GM23338 (cell line): Measurements from ENCODE around the gene TBRG4. TPM values are rescaled to one million over a fixed set of nuclear protein-coding genes. Genes with fewer than 3 reads are reported as not detected.

Experiments used
- ATAC-seq: fragments of 200-7000 bp; cut with Tn5 transposase; 3 replicates; pipeline ENCODE4 v1.9.1; 2020
- DNase-seq: peaks from one replicate; pipeline ENCODE4 v3.0.0-alpha.2; 2015; ENCODE audit warnings: low spot score
- H2AFZ ChIP-seq: fragments of 200-600 bp; sonication (generic); 2 replicates; pipeline ENCODE4 v1.8.0; 2016; ENCODE audit warnings: antibody characterized with exemption, mild to moderate bottlenecking, moderate library complexity
- H3F3A ChIP-seq: fragments of 200-600 bp; sonication (generic); replicated peaks from 2 replicates; pipeline ENCODE4 v1.8.0; 2017; ENCODE audit warnings: antibody characterized with exemption, mixed run types, low read depth
- H3K27ac ChIP-seq: fragments of 200-600 bp; sonication (generic); 2 replicates; pipeline ENCODE4 v1.6.1; 2016; ENCODE audit warnings: low read depth
- H3K27me3 ChIP-seq: fragments of 200-600 bp; sonication (generic); 2 replicates; pipeline ENCODE4 v1.8.0; 2016; ENCODE audit warnings: mild to moderate bottlenecking, mixed run types, moderate library complexity; ENCODE audit not compliant: insufficient read depth
- H3K36me3 ChIP-seq: fragments of 200-600 bp; sonication (generic); 2 replicates; pipeline ENCODE4 v1.8.0; 2016; ENCODE audit warnings: mild to moderate bottlenecking; ENCODE audit not compliant: insufficient read depth
- H3K4me1 ChIP-seq: fragments of 200-600 bp; sonication (generic); 2 replicates; pipeline ENCODE4 v1.8.0; 2016; ENCODE audit warnings: mild to moderate bottlenecking, moderate library complexity; ENCODE audit not compliant: insufficient read depth
- H3K4me2 ChIP-seq: fragments of 200-600 bp; sonication (generic); 2 replicates; pipeline ENCODE4 v1.7.1; 2017; ENCODE audit warnings: mixed run types
- H3K4me3 ChIP-seq: fragments of 200-600 bp; sonication (generic); 2 replicates; pipeline ENCODE4 v1.6.1; 2016; ENCODE audit warnings: mixed run types
- H3K79me2 ChIP-seq: fragments of 200-600 bp; sonication (generic); replicated peaks from 2 replicates; pipeline ENCODE4 v1.8.0; 2017; ENCODE audit warnings: mild to moderate bottlenecking; ENCODE audit not compliant: insufficient read depth
- H3K9me2 ChIP-seq: fragments of 200-600 bp; sonication (generic); 2 replicates; pipeline ENCODE4 v1.8.0; 2017; ENCODE audit not compliant: insufficient read depth
- H4K20me1 ChIP-seq: fragments of 200-600 bp; sonication (generic); replicated peaks from 2 replicates; pipeline ENCODE4 v1.8.0; 2017; ENCODE audit warnings: mild to moderate bottlenecking; ENCODE audit not compliant: insufficient read depth
- H3K27ac Mint-ChIP-seq: 2 replicates; pipeline ENCODE4 v1.8.0; 2020; ENCODE audit warnings: inconsistent platforms, mild to moderate bottlenecking, moderate library complexity, mixed read lengths
- H3K27me3 Mint-ChIP-seq: 3 replicates; pipeline ENCODE4 v1.8.0; 2022; ENCODE audit warnings: low read depth, mild to moderate bottlenecking, moderate library complexity, mixed read lengths, inconsistent platforms; ENCODE audit not compliant: insufficient read depth, poor library complexity
- H3K36me3 Mint-ChIP-seq: 3 replicates; pipeline ENCODE4 v1.8.0; 2021; ENCODE audit warnings: low read depth, mild to moderate bottlenecking, inconsistent platforms, moderate library complexity, mixed read lengths
- H3K4me1 Mint-ChIP-seq: 3 replicates; pipeline ENCODE4 v1.8.0; 2020; ENCODE audit warnings: mild to moderate bottlenecking, inconsistent platforms, mixed read lengths
- H3K4me3 Mint-ChIP-seq: 3 replicates; pipeline ENCODE4 v1.8.0; 2021; ENCODE audit warnings: moderate library complexity, mild to moderate bottlenecking, inconsistent platforms, mixed read lengths
- H3K9me3 Mint-ChIP-seq: 3 replicates; pipeline ENCODE4 v1.8.0; 2020; ENCODE audit warnings: moderate library complexity, mild to moderate bottlenecking, inconsistent platforms, mixed read lengths
- EZH2 ChIP-seq: fragments of 200-600 bp; sonication (generic); IDR thresholded peaks from one replicate; pipeline ENCODE4 v1.8.0; 2017; ENCODE audit warnings: antibody characterized with exemption, mild to moderate bottlenecking, low read depth; ENCODE audit not compliant: unreplicated experiment
- EZH2phosphoT487 ChIP-seq: fragments of 200-600 bp; sonication (generic); IDR thresholded peaks from one replicate; pipeline ENCODE4 v1.8.1; 2018; ENCODE audit warnings: antibody characterized with exemption; ENCODE audit not compliant: unreplicated experiment
- polyA plus RNA-seq: library from polyadenylated mRNA; unstranded; fragments of >200 nt; fragmentation: Nextera tagmentation; extraction: Ambion mirVana; gene quantifications from 2 replicates; pipeline ENCODE4 v1.2.1, GENCODE V29; 2016
- total RNA-seq: library from RNA; depleted of rRNA; stranded (reverse); fragments of >200 nt; shearing (Covaris generic); gene quantifications from 2 replicates; pipeline ENCODE4 v1.2.3, GENCODE V29; 2014
- TF ChIP-seq, protein P1 (sequence below), 2 experiments: fragments of 200-600 bp in 1 of 2; sonication (generic) in 1 of 2; conservative IDR thresholded peaks; 2 replicates each; pipeline versions ENCODE4 v1.5.1 to v1.6.1; 2016 to 2017; ENCODE audit warnings: antibody characterized with exemption in 2 of 2, low read depth in 2 of 2, mild to moderate bottlenecking in 2 of 2, moderate library complexity in 1 of 2
- TF ChIP-seq, protein P2 (sequence below): fragments of 250-450 bp; sonication (Bioruptor Pico); IDR thresholded peaks from 2 replicates; pipeline ENCODE4 v1.5.0; 2020; ENCODE audit warnings: mild to moderate bottlenecking, moderate library complexity
- TF ChIP-seq, protein P3 (sequence below): IDR thresholded peaks from one replicate; pipeline ENCODE4 v1.6.1; 2018; ENCODE audit warnings: antibody characterized with exemption; ENCODE audit not compliant: unreplicated experiment

Gene TBRG4
- total and polyA plus RNA-seq, 2 experiments from 2014 or later = 72.5 to 162 TPM

DNA sequence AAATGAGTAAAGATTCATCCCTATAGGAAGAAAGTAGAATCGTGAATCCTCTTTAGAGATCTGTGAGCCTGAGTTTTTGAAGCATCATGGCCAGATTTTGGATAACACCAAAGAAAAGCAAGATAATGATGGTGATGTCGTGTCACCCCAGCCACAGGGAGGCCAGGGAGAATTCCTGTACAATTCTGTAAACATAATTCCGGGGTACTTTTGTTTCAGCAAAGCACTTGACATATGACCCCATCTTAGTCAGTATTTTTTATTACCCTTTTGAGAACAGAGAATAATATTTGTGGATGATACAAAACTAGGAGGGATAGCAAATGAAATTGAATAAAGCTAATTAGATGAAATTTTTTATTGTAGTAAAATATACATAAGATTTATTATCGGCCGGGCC, 56.5 kb downstream of the TBRG4 start:
- H3K79me2 ChIP-seq = peaks cover under 1% of the 10 kb centered on the region; the same call in 1 of the 2 replicates
- DNase-seq = no peak
- Mint-ChIP-seq H3K36me3 (peaks cover 6% of the 10 kb centered on the region; the same call in 2 of the 3 replicates), H3K9me3 (no peaks in the 10 kb centered on the region), H3K27me3 (peaks cover 3% of the 10 kb centered on the region), H3K4me1 (no peaks in the 10 kb centered on the region), H3K4me3 (no peak overlapping the region), H3K27ac (no peak overlapping the region)
- H3K9me2 ChIP-seq = no peaks in the 10 kb centered on the region
- no peaks in the 10 kb centered on the region for H3K36me3 ChIP-seq
- H3K4me2 ChIP-seq = no peak overlapping the region
- TF ChIP-seq EZH2 (no peak), EZH2phosphoT487 (no peak)
- TF ChIP-seq, protein P1, sequence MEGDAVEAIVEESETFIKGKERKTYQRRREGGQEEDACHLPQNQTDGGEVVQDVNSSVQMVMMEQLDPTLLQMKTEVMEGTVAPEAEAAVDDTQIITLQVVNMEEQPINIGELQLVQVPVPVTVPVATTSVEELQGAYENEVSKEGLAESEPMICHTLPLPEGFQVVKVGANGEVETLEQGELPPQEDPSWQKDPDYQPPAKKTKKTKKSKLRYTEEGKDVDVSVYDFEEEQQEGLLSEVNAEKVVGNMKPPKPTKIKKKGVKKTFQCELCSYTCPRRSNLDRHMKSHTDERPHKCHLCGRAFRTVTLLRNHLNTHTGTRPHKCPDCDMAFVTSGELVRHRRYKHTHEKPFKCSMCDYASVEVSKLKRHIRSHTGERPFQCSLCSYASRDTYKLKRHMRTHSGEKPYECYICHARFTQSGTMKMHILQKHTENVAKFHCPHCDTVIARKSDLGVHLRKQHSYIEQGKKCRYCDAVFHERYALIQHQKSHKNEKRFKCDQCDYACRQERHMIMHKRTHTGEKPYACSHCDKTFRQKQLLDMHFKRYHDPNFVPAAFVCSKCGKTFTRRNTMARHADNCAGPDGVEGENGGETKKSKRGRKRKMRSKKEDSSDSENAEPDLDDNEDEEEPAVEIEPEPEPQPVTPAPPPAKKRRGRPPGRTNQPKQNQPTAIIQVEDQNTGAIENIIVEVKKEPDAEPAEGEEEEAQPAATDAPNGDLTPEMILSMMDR (conservative IDR thresholded peaks at IDR 0.05; ENCODE audit: low read depth in 2 of 2) = no peak
- TF ChIP-seq, protein P2, sequence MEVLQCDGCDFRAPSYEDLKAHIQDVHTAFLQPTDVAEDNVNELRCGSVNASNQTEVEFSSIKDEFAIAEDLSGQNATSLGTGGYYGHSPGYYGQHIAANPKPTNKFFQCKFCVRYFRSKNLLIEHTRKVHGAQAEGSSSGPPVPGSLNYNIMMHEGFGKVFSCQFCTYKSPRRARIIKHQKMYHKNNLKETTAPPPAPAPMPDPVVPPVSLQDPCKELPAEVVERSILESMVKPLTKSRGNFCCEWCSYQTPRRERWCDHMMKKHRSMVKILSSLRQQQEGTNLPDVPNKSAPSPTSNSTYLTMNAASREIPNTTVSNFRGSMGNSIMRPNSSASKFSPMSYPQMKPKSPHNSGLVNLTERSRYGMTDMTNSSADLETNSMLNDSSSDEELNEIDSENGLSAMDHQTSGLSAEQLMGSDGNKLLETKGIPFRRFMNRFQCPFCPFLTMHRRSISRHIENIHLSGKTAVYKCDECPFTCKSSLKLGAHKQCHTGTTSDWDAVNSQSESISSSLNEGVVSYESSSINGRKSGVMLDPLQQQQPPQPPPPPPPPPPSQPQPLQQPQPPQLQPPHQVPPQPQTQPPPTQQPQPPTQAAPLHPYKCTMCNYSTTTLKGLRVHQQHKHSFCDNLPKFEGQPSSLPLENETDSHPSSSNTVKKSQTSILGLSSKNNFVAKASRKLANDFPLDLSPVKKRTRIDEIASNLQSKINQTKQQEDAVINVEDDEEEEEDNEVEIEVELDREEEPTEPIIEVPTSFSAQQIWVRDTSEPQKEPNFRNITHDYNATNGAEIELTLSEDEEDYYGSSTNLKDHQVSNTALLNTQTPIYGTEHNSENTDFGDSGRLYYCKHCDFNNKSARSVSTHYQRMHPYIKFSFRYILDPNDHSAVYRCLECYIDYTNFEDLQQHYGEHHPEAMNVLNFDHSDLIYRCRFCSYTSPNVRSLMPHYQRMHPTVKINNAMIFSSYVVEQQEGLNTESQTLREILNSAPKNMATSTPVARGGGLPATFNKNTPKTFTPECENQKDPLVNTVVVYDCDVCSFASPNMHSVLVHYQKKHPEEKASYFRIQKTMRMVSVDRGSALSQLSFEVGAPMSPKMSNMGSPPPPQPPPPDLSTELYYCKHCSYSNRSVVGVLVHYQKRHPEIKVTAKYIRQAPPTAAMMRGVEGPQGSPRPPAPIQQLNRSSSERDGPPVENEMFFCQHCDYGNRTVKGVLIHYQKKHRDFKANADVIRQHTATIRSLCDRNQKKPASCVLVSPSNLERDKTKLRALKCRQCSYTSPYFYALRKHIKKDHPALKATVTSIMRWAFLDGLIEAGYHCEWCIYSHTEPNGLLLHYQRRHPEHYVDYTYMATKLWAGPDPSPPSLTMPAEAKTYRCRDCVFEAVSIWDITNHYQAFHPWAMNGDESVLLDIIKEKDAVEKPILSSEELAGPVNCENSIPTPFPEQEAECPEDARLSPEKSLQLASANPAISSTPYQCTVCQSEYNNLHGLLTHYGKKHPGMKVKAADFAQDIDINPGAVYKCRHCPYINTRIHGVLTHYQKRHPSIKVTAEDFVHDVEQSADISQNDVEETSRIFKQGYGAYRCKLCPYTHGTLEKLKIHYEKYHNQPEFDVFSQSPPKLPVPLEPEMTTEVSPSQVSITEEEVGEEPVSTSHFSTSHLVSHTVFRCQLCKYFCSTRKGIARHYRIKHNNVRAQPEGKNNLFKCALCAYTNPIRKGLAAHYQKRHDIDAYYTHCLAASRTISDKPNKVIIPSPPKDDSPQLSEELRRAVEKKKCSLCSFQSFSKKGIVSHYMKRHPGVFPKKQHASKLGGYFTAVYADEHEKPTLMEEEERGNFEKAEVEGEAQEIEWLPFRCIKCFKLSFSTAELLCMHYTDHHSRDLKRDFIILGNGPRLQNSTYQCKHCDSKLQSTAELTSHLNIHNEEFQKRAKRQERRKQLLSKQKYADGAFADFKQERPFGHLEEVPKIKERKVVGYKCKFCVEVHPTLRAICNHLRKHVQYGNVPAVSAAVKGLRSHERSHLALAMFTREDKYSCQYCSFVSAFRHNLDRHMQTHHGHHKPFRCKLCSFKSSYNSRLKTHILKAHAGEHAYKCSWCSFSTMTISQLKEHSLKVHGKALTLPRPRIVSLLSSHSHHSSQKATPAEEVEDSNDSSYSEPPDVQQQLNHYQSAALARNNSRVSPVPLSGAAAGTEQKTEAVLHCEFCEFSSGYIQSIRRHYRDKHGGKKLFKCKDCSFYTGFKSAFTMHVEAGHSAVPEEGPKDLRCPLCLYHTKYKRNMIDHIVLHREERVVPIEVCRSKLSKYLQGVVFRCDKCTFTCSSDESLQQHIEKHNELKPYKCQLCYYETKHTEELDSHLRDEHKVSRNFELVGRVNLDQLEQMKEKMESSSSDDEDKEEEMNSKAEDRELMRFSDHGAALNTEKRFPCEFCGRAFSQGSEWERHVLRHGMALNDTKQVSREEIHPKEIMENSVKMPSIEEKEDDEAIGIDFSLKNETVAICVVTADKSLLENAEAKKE (CRISPR knock-in tag) = no peak
- TF ChIP-seq, protein P3, sequence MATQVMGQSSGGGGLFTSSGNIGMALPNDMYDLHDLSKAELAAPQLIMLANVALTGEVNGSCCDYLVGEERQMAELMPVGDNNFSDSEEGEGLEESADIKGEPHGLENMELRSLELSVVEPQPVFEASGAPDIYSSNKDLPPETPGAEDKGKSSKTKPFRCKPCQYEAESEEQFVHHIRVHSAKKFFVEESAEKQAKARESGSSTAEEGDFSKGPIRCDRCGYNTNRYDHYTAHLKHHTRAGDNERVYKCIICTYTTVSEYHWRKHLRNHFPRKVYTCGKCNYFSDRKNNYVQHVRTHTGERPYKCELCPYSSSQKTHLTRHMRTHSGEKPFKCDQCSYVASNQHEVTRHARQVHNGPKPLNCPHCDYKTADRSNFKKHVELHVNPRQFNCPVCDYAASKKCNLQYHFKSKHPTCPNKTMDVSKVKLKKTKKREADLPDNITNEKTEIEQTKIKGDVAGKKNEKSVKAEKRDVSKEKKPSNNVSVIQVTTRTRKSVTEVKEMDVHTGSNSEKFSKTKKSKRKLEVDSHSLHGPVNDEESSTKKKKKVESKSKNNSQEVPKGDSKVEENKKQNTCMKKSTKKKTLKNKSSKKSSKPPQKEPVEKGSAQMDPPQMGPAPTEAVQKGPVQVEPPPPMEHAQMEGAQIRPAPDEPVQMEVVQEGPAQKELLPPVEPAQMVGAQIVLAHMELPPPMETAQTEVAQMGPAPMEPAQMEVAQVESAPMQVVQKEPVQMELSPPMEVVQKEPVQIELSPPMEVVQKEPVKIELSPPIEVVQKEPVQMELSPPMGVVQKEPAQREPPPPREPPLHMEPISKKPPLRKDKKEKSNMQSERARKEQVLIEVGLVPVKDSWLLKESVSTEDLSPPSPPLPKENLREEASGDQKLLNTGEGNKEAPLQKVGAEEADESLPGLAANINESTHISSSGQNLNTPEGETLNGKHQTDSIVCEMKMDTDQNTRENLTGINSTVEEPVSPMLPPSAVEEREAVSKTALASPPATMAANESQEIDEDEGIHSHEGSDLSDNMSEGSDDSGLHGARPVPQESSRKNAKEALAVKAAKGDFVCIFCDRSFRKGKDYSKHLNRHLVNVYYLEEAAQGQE = no peak
- ATAC-seq = no peak
- H3K4me3 ChIP-seq = no peak overlapping the region
- no peaks in the 10 kb centered on the region for H3K27me3 ChIP-seq
- no peak overlapping the region for H2AFZ ChIP-seq
- H3F3A ChIP-seq = no peaks in the 10 kb centered on the region
- H3K27ac ChIP-seq = no peak overlapping the region
- H3K4me1 ChIP-seq = no peaks in the 10 kb centered on the region
- peaks cover 6% of the 10 kb centered on the region; the same call in 1 of the 2 replicates for H4K20me1 ChIP-seq
